HG03108 (cell line): ENCODE data around the gene PAQR8.

ENCODE experiments used
- ATAC-seq: cut with Tn5 transposase; IDR thresholded peaks from one replicate; pipeline ENCODE4 v1.9.1; 2021; ENCODE audit warnings: moderate library complexity; ENCODE audit not compliant: unreplicated experiment

PAQR8 gene

DNA sequence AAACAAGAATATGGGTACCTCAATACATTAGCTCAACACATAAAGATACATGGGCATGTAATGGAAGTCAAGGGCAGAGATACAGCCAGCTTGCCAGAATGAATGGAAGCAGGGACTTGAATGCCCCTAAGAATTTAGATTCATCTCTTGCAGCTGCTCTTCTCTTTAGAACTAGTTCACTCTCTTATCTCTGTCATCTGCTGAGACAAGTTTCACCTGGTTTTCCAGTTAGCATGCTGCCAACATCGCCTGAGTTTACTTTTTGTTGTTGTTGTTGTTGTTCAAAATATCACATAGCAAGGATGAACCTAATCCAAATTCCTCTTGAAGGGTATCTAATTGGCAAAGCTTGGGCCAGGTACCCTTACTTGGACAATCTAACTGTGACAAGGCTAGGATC, 14.1 kb upstream of the PAQR8 start:
- ATAC-seq: no peak

- no peak for ATAC-seq
These were observed 10.1 kb upstream of the PAQR8 start for GRCh38 chr6:52351879-52352238.

DNA sequence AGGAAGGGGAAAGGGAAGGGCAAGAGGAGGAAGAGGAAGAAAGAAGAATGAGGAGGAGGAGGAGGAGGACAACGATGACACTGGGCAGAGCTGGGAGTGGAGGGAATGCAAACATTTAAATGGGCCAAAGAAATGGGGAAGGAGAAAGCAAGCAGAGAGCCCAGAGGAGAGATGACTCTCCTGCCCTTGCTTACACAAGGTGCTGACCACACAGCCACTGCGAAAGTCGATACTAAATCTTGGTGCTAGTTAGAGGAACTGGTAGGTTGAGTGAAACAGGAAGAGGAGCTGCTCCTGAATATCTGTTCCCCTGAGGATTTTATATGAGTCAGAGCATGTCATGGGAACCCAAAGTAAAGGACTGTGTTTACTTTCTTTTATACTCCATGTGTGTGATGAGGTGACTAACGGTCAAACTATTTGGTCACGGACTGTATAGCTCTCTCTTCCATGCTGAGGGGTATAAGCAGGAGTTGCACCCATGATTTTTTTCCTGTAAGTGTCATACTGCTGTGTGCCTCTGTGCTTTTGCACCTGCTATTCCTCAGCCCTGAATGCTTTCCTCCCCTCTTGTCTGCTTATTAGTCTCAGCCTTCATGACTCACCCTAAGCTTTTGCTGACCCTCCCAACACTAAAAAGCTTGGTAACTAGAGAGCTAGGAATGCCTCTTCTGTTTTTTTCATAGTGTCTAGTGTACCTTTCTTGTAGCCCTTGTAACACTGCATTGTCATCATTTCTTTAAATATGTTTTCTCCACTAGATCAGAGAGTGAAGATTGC, 9.5 kb upstream of the PAQR8 start:
- ATAC-seq: peak; percentile 92

DNA sequence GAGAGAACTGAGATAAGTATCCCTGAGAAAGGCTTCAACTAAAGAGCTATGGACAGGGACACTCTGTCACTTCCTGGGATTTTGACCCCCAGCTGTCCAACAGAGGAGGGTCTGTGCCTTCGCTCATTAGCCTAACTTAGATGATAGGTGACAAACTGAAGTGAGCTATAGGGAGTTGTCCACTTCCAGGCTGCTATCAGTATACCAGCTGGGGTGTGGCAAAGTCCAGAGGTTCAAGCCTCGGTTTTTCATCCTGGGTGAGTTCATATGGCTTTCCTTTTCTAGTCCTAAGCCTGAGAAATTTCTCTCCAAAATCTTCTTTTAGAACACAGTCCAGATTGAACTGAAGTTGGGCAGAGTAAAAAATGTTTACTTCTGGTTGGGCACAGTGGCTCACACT, 5.9 kb upstream of the PAQR8 start:
- no peak for ATAC-seq

- no peak for ATAC-seq
These were observed 2.5 kb upstream of the PAQR8 start for GRCh38 chr6:52359403-52359802.

- ATAC-seq: no peak
These were observed 1.9 kb upstream of the PAQR8 start for GRCh38 chr6:52360028-52360427.

GRCh38 chr6:52360601-52361413, 1.1 kb upstream of the PAQR8 start:
- ATAC-seq: no peak

- no peak for ATAC-seq
These were observed 472 bp upstream of the PAQR8 start for GRCh38 chr6:52361414-52361944.

DNA sequence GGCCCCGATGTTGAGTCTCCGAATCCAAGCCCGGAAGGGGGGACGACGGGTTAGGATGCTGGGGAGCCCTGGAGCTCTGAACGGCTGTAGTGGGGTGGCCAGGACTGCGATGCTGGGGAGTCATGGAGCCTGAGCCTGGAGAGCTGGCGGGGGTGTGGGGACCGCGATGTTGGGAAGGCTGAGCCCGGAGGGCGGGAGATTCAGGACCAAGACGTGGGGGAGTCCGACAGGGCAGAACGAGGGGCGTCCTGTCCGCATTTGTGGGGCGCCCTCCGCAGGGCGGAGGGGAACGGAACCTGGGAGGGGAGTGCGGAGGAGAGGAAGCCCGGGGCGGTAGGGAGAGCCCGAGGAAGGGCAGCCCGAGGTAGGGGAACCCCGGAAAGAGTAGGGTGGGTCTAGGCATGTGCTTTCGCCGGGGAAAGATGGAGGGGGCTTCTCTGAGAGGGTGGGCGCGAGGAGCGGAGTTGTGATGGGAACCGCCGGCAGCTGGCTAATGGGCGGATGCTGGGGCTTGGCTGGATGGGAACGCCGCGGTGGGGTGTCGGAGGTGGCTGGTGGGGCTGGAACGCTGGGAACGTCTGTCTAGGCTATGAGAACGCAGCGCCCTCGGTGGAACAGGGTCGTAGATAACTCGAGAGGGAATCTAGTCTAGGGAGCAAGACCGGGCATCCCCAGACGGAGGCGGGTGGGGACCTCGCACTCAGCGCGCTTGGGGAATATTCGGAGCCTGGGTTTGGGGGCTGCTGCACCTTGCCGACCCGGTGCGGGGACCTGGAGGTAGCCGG, 684 bp downstream of the PAQR8 start:
- peak; percentile 42 for ATAC-seq

DNA sequence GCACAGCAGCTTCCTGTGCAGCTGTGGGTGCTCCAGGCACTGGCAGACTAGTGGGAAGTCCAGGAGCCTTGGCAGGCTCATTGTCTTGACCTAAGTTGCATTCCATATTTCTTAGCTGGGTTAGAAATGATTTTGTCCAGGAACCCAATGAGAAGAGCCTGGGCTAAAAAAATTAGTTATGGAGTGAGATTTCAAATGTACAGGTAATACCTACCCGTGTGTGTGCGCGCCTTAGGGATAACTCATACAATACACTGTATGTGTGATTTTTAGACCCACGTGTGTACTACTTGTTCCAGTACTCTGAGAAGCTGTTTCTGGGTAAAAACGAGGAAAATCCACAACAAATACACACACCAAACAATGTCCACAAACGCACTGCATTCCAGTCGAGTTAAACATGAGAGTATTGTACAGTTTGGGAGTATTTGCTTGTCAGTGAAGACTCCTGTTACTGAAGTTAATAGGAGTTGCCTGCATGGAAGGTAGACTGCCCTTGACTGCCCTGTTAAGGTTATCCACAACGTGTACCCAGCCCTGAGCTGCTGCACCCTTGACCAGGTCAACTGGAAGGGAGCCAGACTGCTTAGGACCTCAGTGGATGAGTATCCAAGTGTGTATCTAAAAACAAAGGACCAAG, 1.4 kb downstream of the PAQR8 start:
- no peak for ATAC-seq

DNA sequence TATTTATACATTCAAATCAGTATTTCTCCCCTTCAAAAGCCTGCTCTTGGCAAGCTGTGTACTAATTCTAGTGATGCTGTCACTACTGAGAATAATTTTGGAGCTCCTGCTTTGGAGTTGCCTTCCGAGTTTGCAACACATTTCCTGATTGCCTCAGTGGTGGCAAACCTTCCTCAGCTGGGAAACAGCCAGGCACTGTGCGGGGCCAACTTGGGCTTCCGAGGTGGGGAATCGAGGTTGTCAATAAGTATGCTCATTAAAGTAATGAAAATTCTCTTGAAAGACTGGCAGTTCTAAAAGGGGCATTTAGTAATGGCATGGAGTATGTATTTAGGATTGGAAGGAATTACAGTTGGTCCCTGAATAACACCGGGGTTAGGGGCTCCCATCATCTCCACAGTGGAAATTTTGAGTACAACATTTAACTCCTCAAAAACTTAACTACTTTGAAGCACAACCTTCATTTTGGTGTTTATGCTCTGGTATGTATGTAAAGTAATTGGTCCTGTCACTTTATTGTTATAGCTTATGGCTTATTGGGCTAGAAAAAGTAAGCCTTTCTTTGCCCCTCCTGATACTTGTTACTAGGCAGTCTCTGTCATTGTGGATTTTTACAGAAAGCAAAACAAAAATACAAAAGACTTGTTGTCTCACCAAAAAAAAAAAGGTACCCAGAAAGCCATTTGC, 2.7 kb downstream of the PAQR8 start:
- no peak for ATAC-seq

- ATAC-seq: no peak
These were observed 3.4 kb downstream of the PAQR8 start for GRCh38 chr6:52365317-52365716.

- no peak for ATAC-seq
These were observed 4.1 kb downstream of the PAQR8 start for GRCh38 chr6:52365866-52366540.

- no peak for ATAC-seq
These were observed 6.1 kb downstream of the PAQR8 start for GRCh38 chr6:52368002-52368401.

GRCh38 chr6:52369234-52369633, 7.3 kb downstream of the PAQR8 start:
- ATAC-seq: no peak

- no peak for ATAC-seq
These were observed 9.8 kb downstream of the PAQR8 start for GRCh38 chr6:52371656-52372191.

- no peak for ATAC-seq
These were observed 11.3 kb downstream of the PAQR8 start for GRCh38 chr6:52373151-52373690.

DNA sequence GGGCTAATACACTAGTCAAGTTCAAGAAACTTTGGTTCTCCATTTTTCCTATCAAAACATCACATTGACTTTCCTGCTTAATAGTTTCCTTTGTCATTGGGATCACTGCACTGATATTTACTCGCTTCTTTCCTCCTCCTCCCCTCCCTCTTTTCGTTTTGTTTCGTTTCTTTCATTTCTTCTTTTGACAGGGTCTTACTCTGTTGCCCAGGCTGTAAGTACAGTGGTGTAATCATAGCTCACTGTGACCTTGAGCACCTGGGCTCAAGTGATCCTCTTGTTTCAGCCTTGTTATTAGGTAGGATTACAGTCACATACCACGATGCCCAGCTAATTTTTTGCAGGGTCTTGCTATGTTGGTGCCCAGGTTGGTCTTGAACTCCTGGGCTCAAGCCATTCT, 12.3 kb downstream of the PAQR8 start:
- no peak for ATAC-seq
